WI38 (cell line): Measurements from ENCODE around the gene TMC1.

Experiments
- H3K4me3 ChIP-seq: 2 replicates; pipeline ENCODE4 v1.5.1; 2011; ENCODE audit warnings: low read depth, mild to moderate bottlenecking, control low read depth, low read length
- CTCF ChIP-seq: IDR thresholded peaks from 2 replicates; pipeline ENCODE4 v1.5.1; 2012; ENCODE audit warnings: low read depth, mild to moderate bottlenecking, control low read depth, low read length

The TMC1 gene

GRCh38 chr9:72882117-72882775, 360.8 kb downstream of the TMC1 start:
- H3K4me3 ChIP-seq, result no peak overlapping the region
- TF ChIP-seq CTCF, result no peak

- H3K4me3 ChIP-seq, result no peak overlapping the region
- no peak for TF ChIP-seq CTCF
Observed at GRCh38 chr9:72883875-72884274, 362.5 kb downstream of the TMC1 start.

- no peak overlapping the region for H3K4me3 ChIP-seq
- no peak for TF ChIP-seq CTCF
Observed at GRCh38 chr9:72884508-72884907, 363.1 kb downstream of the TMC1 start.
